BE2C (cell line): Measurements from ENCODE around the gene MC3R.

Experiments
- DNase-seq: peaks from one replicate; pipeline ENCODE4 v3.0.0-alpha.2; 2020
- H3K27me3 ChIP-seq: fragments of 250-450 bp; sonication (Bioruptor Pico); 2 replicates; pipeline ENCODE4 v1.5.1; 2020; ENCODE audit warnings: mild to moderate bottlenecking
- H3K36me3 ChIP-seq: fragments of 250-450 bp; sonication (Bioruptor Pico); 2 replicates; pipeline ENCODE4 v1.5.1; 2020; ENCODE audit warnings: mild to moderate bottlenecking
- H3K4me1 ChIP-seq: fragments of 250-450 bp; sonication (Bioruptor Pico); 2 replicates; pipeline ENCODE4 v1.5.1; 2020
- H3K4me3 ChIP-seq: 2 replicates; pipeline ENCODE4 v1.5.1; 2011; ENCODE audit warnings: low read depth, low read length
- H3K9me3 ChIP-seq: fragments of 250-450 bp; sonication (Bioruptor Pico); 2 replicates; pipeline ENCODE4 v1.5.1; 2020
- CTCF ChIP-seq: IDR thresholded peaks from 2 replicates; pipeline ENCODE4 v1.5.1; 2012; ENCODE audit warnings: mild to moderate bottlenecking, low read depth, low read length

The MC3R gene

GRCh38 chr20:56285496-56285895 lies 37.0 kb downstream of the MC3R start:
- no peaks in the 10 kb centered on the region for H3K27me3 ChIP-seq
- no peaks in the 10 kb centered on the region for H3K9me3 ChIP-seq
- no peak for DNase-seq
- no peak for TF ChIP-seq CTCF
- H3K4me1 ChIP-seq: no peaks in the 10 kb centered on the region
- H3K36me3 ChIP-seq: no peaks in the 10 kb centered on the region
- no peak overlapping the region for H3K4me3 ChIP-seq

GRCh38 chr20:56289652-56290051 lies 41.1 kb downstream of the MC3R start:
- H3K4me3 ChIP-seq: no peak overlapping the region
- no peaks in the 10 kb centered on the region for H3K4me1 ChIP-seq
- H3K27me3 ChIP-seq: no peaks in the 10 kb centered on the region
- H3K9me3 ChIP-seq: no peaks in the 10 kb centered on the region
- DNase-seq: no peak
- no peak for TF ChIP-seq CTCF
- H3K36me3 ChIP-seq: no peaks in the 10 kb centered on the region

GRCh38 chr20:56299362-56299761 lies 50.8 kb downstream of the MC3R start:
- Histone ChIP-seq H3K4me1 (no peaks in the 10 kb centered on the region), H3K4me3 (no peak overlapping the region), H3K27me3 (peaks cover 3% of the 10 kb centered on the region), H3K9me3 (no peaks in the 10 kb centered on the region), H3K36me3 (no peaks in the 10 kb centered on the region)
- no peak for TF ChIP-seq CTCF
- DNase-seq: peak; percentile 48
